ENCODE data around the gene CREB3L2. TPM values are rescaled to one million over a fixed set of nuclear protein-coding genes. Genes with fewer than 3 reads are reported as not detected.
A peak's percentile ranks its signal among the peaks of the same experiment; 100 is the strongest.

The CREB3L2 gene
- total and polyA plus RNA-seq, 3 experiments from 2014 or later: 12.5 to 25.0 (median 23.9) TPM

DNA sequence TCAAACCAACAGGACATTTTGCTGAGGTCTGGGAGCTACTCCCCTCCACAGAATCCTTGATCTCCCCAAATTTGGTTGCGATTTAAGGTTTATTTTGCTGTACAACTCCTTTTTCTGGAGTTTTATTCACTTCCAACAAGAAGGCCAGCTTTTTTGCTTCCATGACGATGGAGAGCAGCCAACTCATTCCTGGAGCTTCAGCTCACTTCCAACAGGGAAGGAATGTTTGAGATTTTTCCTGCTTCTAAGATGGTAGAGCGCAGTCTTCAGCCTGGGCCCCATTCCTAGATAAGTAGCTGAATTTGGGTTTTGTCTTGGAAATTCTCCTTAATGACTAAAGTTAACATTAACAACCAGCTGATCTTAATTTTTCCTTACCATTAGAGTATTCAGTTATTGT is 30.9 kb upstream of the CREB3L2 start:
- Histone ChIP-seq H3K4me3 (ENCODE audit: low read length) (no peak overlapping the region), H3K4me1 (ENCODE audit: insufficient read depth, low read length) (no peaks in the 10 kb centered on the region), H3K27me3 (ENCODE audit: insufficient read depth, low read length, poor library complexity, severe bottlenecking) (no peaks in the 10 kb centered on the region), H3K36me3 (ENCODE audit: insufficient read depth, low read length) (no peaks in the 10 kb centered on the region), H3K27ac (ENCODE audit: low read depth, low read length) (no peak overlapping the region), H3K9me3 (ENCODE audit: low read length) (no peaks in the 10 kb centered on the region)
- peaks cover 4 to 28% of the 10 kb centered on the region in 2 donors for H3K27me3 Mint-ChIP-seq
- peaks cover 0 to 4% (median 0%) of the 10 kb centered on the region in 3 donors for H3K36me3 Mint-ChIP-seq
- H3K9me3 Mint-ChIP-seq: peaks cover 4 to 7% (median 5%) of the 10 kb centered on the region in 5 donors
- no peak overlapping the region for H3K27ac Mint-ChIP-seq
- ChIA-PET POLR2A (no interaction called here), CTCF (no interaction called here)
- H3K4me1 Mint-ChIP-seq: no peaks in the 10 kb centered on the region
- DNase-seq: no peak
- no peak overlapping the region for H3K4me3 Mint-ChIP-seq

DNA sequence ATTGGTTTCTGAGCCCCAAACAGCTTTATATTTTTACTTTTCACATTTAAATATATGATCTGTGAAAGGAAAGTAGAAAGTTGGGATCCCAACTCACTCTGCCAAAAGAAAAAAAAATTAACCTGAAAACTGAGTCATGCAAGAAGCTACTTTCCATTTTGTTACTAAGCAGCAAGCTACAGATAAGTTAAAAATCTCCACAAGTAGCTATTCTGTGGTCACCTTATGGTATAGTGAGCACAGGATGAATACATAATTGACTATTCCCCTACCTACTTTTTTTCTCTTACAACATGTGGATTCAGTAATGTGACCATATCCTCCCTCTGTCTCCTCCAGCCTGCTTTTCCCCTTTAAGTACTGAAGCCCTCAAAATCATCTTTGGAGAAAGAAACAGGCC is 30.3 kb upstream of the CREB3L2 start:
- H3K9me3 Mint-ChIP-seq: peaks cover 4 to 7% (median 5%) of the 10 kb centered on the region in 5 donors
- H3K4me1 ChIP-seq (ENCODE audit: insufficient read depth, low read length): no peaks in the 10 kb centered on the region
- no peaks in the 10 kb centered on the region for H3K9me3 ChIP-seq (ENCODE audit: low read length)
- H3K36me3 Mint-ChIP-seq: peaks cover 0 to 4% (median 0%) of the 10 kb centered on the region in 3 donors
- no peak for DNase-seq
- no peak overlapping the region for H3K4me3 Mint-ChIP-seq
- ChIA-PET POLR2A (no interaction called here), CTCF (no interaction called here)
- no peaks in the 10 kb centered on the region for H3K27me3 ChIP-seq (ENCODE audit: insufficient read depth, low read length, poor library complexity, severe bottlenecking)
- peaks cover 4 to 26% of the 10 kb centered on the region in 2 donors for H3K27me3 Mint-ChIP-seq
- H3K36me3 ChIP-seq (ENCODE audit: insufficient read depth, low read length): no peaks in the 10 kb centered on the region
- no peak overlapping the region for H3K27ac ChIP-seq (ENCODE audit: low read depth, low read length)
- H3K27ac Mint-ChIP-seq: no peak overlapping the region
- no peak overlapping the region for H3K4me3 ChIP-seq (ENCODE audit: low read length)
- no peaks in the 10 kb centered on the region for H3K4me1 Mint-ChIP-seq

DNA sequence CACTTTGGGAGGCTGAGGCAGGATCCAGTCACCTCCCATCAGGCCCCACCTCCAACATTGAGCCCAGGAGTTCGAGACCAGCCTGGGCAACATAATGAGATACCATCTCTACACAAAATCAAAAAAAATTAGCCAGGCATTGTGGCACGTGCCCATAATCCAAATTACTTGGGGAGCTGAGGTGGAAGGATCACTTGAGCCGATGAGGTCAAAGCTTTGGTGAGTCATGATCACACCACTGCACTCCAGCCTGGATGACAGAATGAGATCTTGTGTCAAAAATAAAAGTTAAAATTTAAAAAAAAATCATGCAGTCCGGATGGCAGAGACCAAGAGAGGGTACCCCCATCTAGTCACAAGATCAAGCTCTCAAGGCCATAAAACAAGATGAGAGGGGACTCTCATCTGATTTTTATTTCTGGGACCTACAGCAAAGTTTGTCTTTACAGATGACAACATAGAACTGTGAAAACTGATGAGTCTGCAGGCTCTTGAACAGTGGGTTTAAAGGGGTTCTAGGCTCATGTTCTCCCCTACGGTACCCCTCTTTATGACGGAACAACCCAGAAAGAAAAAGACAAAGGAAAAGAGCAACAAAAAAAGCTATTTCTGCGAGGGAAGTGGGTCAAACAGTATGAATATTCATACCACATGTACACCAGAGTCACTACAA is 28.9 kb upstream of the CREB3L2 start:
- Mint-ChIP-seq H3K9me3 (peaks cover 0 to 5% (median 0%) of the 10 kb centered on the region in 5 donors), H3K27me3 (peaks cover 3 to 26% of the 10 kb centered on the region in 2 donors), H3K4me3 (no peak overlapping the region), H3K4me1 (no peaks in the 10 kb centered on the region), H3K36me3 (no peaks in the 10 kb centered on the region), H3K27ac (no peak overlapping the region)
- no peak overlapping the region for H3K27ac ChIP-seq (ENCODE audit: low read depth, low read length)
- CTCF ChIA-PET: interaction anchor here (1.2 kb wide), 1 partner anchor 22 kb away, joined by 3 read pairs; no protein-coding TSS in a partner anchor
- POLR2A ChIA-PET: no interaction called here
- DNase-seq: no peak
- no peak overlapping the region for H3K4me3 ChIP-seq (ENCODE audit: low read length)
- H3K9me3 ChIP-seq (ENCODE audit: low read length): no peaks in the 10 kb centered on the region
- H3K4me1 ChIP-seq (ENCODE audit: insufficient read depth, low read length): no peaks in the 10 kb centered on the region
- no peaks in the 10 kb centered on the region for H3K27me3 ChIP-seq (ENCODE audit: insufficient read depth, low read length, poor library complexity, severe bottlenecking)
- no peaks in the 10 kb centered on the region for H3K36me3 ChIP-seq (ENCODE audit: insufficient read depth, low read length)

DNA sequence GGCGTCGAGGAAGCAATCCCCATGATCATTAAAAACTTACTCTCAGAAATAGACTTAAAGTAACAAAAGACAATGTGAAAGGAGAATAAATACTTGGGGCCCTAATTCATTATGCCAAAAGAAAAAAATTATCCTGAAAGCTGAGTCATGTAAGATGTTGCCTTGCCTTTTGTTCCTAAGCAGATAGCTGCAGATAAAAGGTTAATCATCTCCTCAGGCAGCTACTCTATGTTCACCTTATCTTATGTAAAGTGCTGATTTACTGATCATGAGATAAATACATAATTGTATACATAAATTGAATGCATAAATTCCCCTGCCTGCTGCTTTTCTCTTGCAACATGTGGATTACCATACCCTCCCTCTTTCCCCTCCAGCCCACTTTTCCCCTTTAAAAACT is 28.1 kb upstream of the CREB3L2 start:
- Histone ChIP-seq H3K4me3 (ENCODE audit: low read length) (no peak overlapping the region), H3K27me3 (ENCODE audit: insufficient read depth, low read length, poor library complexity, severe bottlenecking) (no peaks in the 10 kb centered on the region), H3K9me3 (ENCODE audit: low read length) (no peaks in the 10 kb centered on the region), H3K27ac (ENCODE audit: low read depth, low read length) (no peak overlapping the region), H3K4me1 (ENCODE audit: insufficient read depth, low read length) (no peaks in the 10 kb centered on the region), H3K36me3 (ENCODE audit: insufficient read depth, low read length) (no peaks in the 10 kb centered on the region)
- no peaks in the 10 kb centered on the region for H3K4me1 Mint-ChIP-seq
- DNase-seq: no peak
- no peak overlapping the region for H3K4me3 Mint-ChIP-seq
- POLR2A ChIA-PET: no interaction called here
- H3K27me3 Mint-ChIP-seq: peaks cover 3 to 23% of the 10 kb centered on the region in 2 donors
- H3K36me3 Mint-ChIP-seq: no peaks in the 10 kb centered on the region
- CTCF ChIA-PET: no interaction called here
- no peak overlapping the region for H3K27ac Mint-ChIP-seq
- peaks cover 0 to 5% (median 0%) of the 10 kb centered on the region in 5 donors for H3K9me3 Mint-ChIP-seq

DNA sequence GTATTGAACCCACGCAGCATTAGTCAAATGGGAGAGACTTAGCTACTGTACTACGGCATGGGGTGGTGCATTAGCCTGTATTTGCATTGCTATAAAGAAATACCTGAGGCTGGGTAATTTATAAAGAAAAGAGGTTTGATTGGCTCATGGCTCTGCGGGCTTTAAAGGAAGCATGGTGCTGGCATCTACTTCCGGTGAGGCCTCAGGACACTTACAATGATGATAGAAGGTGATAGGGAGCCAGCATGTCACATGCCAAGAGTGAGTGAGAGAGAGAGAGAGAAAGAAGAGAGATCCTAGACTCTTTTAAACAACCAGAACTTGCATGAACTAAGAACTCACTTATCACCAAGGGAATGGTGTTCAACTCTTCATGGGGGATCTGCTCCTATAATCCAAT is 27.2 kb upstream of the CREB3L2 start:
- no peaks in the 10 kb centered on the region for H3K36me3 Mint-ChIP-seq
- Histone ChIP-seq H3K4me3 (ENCODE audit: low read length) (no peak overlapping the region), H3K9me3 (ENCODE audit: low read length) (no peaks in the 10 kb centered on the region), H3K27ac (ENCODE audit: low read depth, low read length) (no peak overlapping the region), H3K27me3 (ENCODE audit: insufficient read depth, low read length, poor library complexity, severe bottlenecking) (no peaks in the 10 kb centered on the region), H3K4me1 (ENCODE audit: insufficient read depth, low read length) (no peaks in the 10 kb centered on the region), H3K36me3 (ENCODE audit: insufficient read depth, low read length) (no peaks in the 10 kb centered on the region)
- no peak overlapping the region for H3K4me3 Mint-ChIP-seq
- no peaks in the 10 kb centered on the region for H3K4me1 Mint-ChIP-seq
- ChIA-PET CTCF (no interaction called here), POLR2A (no interaction called here)
- peaks cover 0 to 4% (median 0%) of the 10 kb centered on the region in 5 donors for H3K9me3 Mint-ChIP-seq
- H3K27me3 Mint-ChIP-seq: peaks cover 1 to 18% of the 10 kb centered on the region in 2 donors
- no peak overlapping the region for H3K27ac Mint-ChIP-seq
- no peak for DNase-seq

DNA sequence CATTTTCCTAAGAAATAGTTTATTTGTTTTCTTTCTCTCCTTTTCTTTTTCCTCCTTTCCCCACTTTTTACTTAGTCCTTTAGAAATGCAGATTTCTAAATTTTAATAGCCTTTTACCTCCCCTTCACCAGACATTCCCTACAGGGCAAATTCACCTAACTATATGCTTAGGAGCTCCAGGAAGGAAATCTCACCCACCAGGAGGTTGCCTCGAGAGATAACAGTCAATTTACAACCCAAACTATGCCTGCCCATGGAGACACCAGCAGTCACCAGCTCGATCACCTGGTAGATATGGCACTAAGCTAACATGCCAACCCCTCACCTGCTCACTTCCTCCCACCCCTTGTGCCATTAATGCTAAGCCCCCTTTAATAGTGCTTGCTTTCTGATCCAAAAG is 25.2 kb upstream of the CREB3L2 start:
- Histone ChIP-seq H3K27me3 (ENCODE audit: insufficient read depth, low read length, poor library complexity, severe bottlenecking) (no peaks in the 10 kb centered on the region), H3K27ac (ENCODE audit: low read depth, low read length) (no peak overlapping the region), H3K4me3 (ENCODE audit: low read length) (no peak overlapping the region), H3K36me3 (ENCODE audit: insufficient read depth, low read length) (no peaks in the 10 kb centered on the region), H3K4me1 (ENCODE audit: insufficient read depth, low read length) (no peaks in the 10 kb centered on the region), H3K9me3 (ENCODE audit: low read length) (no peaks in the 10 kb centered on the region)
- CTCF ChIA-PET: interaction anchor here (0.9 kb wide), 1 partner anchor 124 kb away, joined by 3 read pairs; no protein-coding TSS in a partner anchor
- Mint-ChIP-seq H3K4me3 (no peak overlapping the region), H3K4me1 (peaks cover 0 to 2% (median 0%) of the 10 kb centered on the region in 3 donors), H3K9me3 (peaks cover 0 to 4% (median 0%) of the 10 kb centered on the region in 5 donors), H3K36me3 (no peaks in the 10 kb centered on the region), H3K27me3 (peaks cover 0 to 21% of the 10 kb centered on the region in 2 donors), H3K27ac (peak overlapping the region in 1 of 8 donors; percentile 61)
- DNase-seq: no peak
- POLR2A ChIA-PET: no interaction called here

DNA sequence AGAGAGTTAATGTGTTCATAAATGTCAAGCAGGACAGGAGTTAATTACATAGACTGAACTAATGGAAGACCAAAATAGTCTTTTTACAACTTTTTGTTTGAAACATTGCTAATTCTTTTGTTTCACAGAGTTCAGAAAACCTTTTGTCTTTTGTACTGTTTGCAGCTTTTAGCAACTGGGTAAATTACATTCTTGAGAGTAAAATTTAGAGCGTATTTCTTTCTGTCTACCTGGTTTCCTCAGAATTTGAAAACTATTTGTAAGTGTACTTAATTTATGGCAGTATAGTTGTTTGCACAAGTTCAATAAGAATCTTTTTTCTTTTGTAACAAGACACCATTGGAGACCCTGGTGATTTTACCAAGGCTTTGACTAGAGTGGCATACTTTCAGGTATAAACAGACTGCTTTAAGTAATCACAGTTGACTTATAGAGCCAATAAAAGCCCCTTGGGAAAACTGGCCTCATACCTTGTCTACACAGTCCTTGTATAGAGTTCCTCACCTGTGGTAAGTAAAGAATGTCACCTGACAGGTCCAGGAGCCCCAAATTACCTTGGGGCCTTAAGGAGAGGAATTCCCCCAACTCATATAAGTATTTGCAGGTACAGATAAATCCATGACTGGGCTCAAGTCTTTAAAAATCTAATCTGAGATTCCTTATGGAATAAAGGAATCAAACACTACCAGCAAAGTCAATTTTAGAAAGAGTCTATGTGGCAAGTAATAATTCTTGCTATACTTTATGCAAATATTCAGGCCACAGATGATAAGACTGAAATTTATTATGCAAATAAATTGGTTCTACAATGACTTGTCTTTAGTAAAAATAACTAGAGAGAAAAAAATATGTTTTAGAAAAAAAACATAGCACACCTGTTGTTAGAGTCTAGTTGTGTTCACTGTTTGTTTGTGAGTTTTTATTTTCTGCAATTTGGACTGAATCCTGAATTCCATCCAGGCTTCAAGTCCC is 23.6 kb upstream of the CREB3L2 start:
- CTCF ChIA-PET: no interaction called here
- H3K4me1 ChIP-seq (ENCODE audit: insufficient read depth, low read length): no peaks in the 10 kb centered on the region
- no peak overlapping the region for H3K27ac Mint-ChIP-seq
- no peaks in the 10 kb centered on the region for H3K9me3 ChIP-seq (ENCODE audit: low read length)
- DNase-seq: no peak
- POLR2A ChIA-PET: no interaction called here
- no peaks in the 10 kb centered on the region for H3K36me3 Mint-ChIP-seq
- no peaks in the 10 kb centered on the region for H3K36me3 ChIP-seq (ENCODE audit: insufficient read depth, low read length)
- H3K4me1 Mint-ChIP-seq: peaks cover 0 to 2% (median 0%) of the 10 kb centered on the region in 3 donors
- peaks cover 0 to 20% of the 10 kb centered on the region in 2 donors for H3K27me3 Mint-ChIP-seq
- peaks cover 0 to 4% (median 0%) of the 10 kb centered on the region in 5 donors for H3K9me3 Mint-ChIP-seq
- H3K4me3 ChIP-seq (ENCODE audit: low read length): no peak overlapping the region
- H3K27ac ChIP-seq (ENCODE audit: low read depth, low read length): no peak overlapping the region
- H3K4me3 Mint-ChIP-seq: no peak overlapping the region
- no peaks in the 10 kb centered on the region for H3K27me3 ChIP-seq (ENCODE audit: insufficient read depth, low read length, poor library complexity, severe bottlenecking)

DNA sequence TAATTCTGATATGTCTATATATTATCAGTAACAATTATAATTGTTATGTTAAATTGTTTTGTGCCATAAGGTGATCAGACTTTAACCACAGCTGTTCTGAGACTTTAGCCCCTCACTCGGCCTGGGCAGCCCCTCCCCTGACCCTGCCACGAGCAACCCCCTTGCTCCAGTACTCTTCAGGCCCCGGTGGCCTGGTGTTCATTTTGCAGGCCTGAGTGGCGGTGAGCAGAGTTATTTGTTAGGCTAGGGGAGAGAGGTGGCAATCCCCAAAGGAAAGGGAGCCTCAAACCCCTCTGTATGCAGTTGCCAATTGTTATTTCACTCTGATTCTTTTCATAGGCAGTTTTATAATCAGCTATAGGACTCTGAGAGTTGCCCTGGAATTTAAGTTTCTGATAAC is 22.9 kb upstream of the CREB3L2 start:
- DNase-seq: no peak
- H3K36me3 Mint-ChIP-seq: no peaks in the 10 kb centered on the region
- peaks cover 0 to 2% (median 0%) of the 10 kb centered on the region in 3 donors for H3K4me1 Mint-ChIP-seq
- H3K9me3 ChIP-seq (ENCODE audit: low read length): no peaks in the 10 kb centered on the region
- H3K36me3 ChIP-seq (ENCODE audit: insufficient read depth, low read length): no peaks in the 10 kb centered on the region
- peaks cover 0 to 14% of the 10 kb centered on the region in 2 donors for H3K27me3 Mint-ChIP-seq
- no peak overlapping the region for H3K27ac ChIP-seq (ENCODE audit: low read depth, low read length)
- CTCF ChIA-PET: no interaction called here
- H3K27me3 ChIP-seq (ENCODE audit: insufficient read depth, low read length, poor library complexity, severe bottlenecking): no peaks in the 10 kb centered on the region
- H3K4me1 ChIP-seq (ENCODE audit: insufficient read depth, low read length): no peaks in the 10 kb centered on the region
- no peak overlapping the region for H3K4me3 ChIP-seq (ENCODE audit: low read length)
- no peak overlapping the region for H3K27ac Mint-ChIP-seq
- H3K9me3 Mint-ChIP-seq: peaks cover 0 to 4% (median 0%) of the 10 kb centered on the region in 5 donors
- no peak overlapping the region for H3K4me3 Mint-ChIP-seq
- POLR2A ChIA-PET: no interaction called here

All from CD8-positive, alpha-beta memory T cell (primary cell).